ENCODE data around the gene RAI14.

GRCh38 chr5:34722183-34722582 lies 66.1 kb downstream of the RAI14 start:
- TF ChIP-seq YY1 (IDR thresholded peaks at IDR 0.05; ENCODE audit: insufficient read depth, insufficient read length): no peak
- TF ChIP-seq SUZ12 (IDR thresholded peaks at IDR 0.05; ENCODE audit: extremely low read depth, insufficient read depth, insufficient read length): no peak
